Measurements from ENCODE around the gene OR5D13.

The OR5D13 gene

DNA sequence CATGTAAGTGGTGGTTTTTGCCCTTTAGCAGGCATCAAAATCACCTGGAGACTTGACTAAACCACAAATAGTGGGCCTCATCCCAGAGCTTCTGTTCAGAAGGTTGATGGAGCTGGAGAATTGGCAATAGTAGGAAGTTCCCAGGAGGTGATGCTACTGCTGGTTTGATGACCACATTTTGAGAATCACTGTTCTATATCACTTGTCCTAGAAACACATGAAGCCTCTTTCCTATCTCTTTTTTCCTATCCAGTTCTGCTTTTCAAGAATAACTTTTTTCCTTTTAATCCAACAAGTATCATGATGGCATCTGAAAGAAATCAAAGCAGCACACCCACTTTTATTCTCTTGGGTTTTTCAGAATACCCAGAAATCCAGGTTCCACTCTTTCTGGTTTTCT, at the start of gene OR5D13:
Gene OR5D13 (plus strand): TSS at position 301 of the 400 bp plus-strand sequence. CDS start 0 bp downstream, at position 301.
- no peak for DNase-seq

GRCh38 chr11:55726715-55727324, 46.4 kb upstream of the OR5D13 start:
- DNase-seq = no peak

DNA sequence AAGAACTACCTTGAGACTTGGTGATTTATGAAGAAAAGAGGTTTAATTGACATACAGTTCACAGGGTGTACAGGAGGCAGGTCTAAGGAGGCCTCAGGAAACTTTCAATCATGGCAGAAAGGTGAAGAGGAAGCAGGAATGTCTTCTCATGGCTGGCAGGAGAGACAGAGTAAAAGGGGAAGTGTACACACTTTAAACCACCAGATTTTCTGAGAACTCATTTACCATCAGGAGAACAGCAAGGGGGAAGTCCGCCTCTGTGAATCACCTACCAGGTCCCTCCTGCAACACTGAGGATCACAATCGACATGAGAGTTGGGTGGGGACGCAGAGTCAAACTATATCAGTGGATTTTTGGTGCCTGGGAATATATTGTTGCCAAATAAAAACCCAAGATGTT, 40.3 kb upstream of the OR5D13 start:
- DNase-seq = no peak

GRCh38 chr11:55791606-55792005, 18.4 kb downstream of the OR5D13 start:
- DNase-seq = no peak

- no peak for DNase-seq
Measured at GRCh38 chr11:55793321-55793720, 20.1 kb downstream of the OR5D13 start.

- no peak for DNase-seq
Measured at GRCh38 chr11:55795256-55795655, 22.0 kb downstream of the OR5D13 start, which contains the start of gene OR5D14. OR5D14 (plus strand) TSS chr11:55795556; CDS start chr11:55795556, 0 bp downstream.

DNA sequence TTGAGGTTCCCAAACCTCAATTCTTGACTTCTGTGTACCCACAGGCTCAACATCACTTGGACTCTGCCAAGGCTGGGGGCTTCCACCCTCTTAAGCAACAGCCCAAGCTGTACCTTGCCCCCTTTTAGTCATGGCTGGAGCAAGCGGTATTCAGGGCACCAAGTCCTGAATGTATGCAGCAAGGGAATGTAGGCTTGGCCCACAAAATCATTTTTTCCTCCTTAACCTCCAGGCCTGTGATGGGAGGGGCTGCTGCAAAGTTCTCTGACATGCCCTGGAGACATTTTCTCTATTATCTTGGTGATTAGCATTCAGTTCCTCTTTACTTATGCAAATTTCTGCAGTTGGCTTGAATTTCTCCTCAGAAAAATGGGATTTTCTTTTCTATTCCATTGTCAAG, 33.0 kb downstream of the OR5D13 start:
- no peak for DNase-seq

DNA sequence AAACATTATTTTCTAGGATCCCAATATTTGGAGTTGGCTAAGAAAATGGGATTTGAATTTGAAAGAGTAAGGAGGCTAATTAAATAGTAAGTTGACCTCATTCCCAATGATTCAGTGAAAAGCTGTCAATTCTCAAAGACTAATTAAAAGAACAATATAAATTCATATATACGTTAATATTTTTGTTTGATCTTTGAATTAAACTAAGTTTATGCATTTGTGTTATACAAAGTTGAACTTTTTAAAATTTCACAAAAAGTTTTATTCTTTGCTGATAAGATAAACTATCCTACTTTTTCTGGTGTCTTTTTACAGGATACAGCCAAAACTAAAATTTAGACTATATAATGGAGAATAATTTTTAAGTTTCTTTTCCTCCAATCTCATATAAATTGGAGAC, 37.8 kb downstream of the OR5D13 start, which contains the start of gene OR5L1:
Gene OR5L1 (plus strand): TSS at position 301 of the 400 bp plus-strand sequence. CDS start 100 bp downstream, outside the sequence.
- DNase-seq = no peak

- DNase-seq = no peak
Measured at GRCh38 chr11:55819330-55819729, 46.1 kb downstream of the OR5D13 start, which contains the start of gene OR5D18. OR5D18 (plus strand) TSS chr11:55819630; CDS start chr11:55819630, 0 bp downstream.
